Measurements from ENCODE around the gene FAF1. TPM values are rescaled to one million over a fixed set of nuclear protein-coding genes. Genes with fewer than 3 reads are reported as not detected.

Gene FAF1
- total RNA-seq, 1 experiment from 2014 or later = 73.2 TPM

DNA sequence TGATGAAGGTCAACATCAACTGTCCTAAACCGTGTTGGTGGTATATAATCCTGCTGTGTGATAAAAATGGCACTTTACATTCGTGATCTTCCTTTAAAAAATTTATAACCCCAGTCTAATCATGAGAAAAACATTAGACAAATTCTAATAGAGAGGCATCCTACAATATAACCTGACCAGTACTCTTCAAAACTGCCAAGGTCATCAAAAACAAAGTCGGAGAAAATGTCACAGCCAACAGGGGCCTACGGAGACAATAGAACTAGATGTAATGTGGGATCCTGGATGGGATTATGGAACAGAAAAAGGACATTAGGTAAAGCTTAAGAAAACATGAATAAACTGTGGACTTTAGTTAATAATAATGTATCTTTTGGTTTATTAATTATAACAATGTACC is 34.9 kb upstream of the FAF1 start:
- ChIA-PET POLR2A (no interaction called here), CTCF (no interaction called here)
- TF ChIP-seq ATF3 (IDR thresholded peaks at IDR 0.05) (no peak), ZFX (IDR thresholded peaks at IDR 0.05) (no peak), CBX3 (IDR thresholded peaks at IDR 0.05; ENCODE audit: low read depth) (no peak), FOSL1 (IDR thresholded peaks at IDR 0.05; ENCODE audit: low read depth) (no peak), SP1 (IDR thresholded peaks at IDR 0.05; ENCODE audit: low read depth) (no peak), EZH2phosphoT487 (IDR thresholded peaks at IDR 0.05; ENCODE audit: borderline replicate concordance) (no peak), CEBPB (IDR thresholded peaks at IDR 0.05; ENCODE audit: low read depth) (no peak), SRF (IDR thresholded peaks at IDR 0.05; ENCODE audit: low read depth) (no peak), YY1 (IDR thresholded peaks at IDR 0.05; ENCODE audit: extremely low read depth, insufficient replicate concordance, low read depth, low read length) (no peak), SIN3A (IDR thresholded peaks at IDR 0.05; ENCODE audit: low read depth) (no peak), JUND (IDR thresholded peaks at IDR 0.05) (no peak), ELF1 (IDR thresholded peaks at IDR 0.05; ENCODE audit: borderline replicate concordance, low read depth) (no peak), POLR2AphosphoS5 (IDR thresholded peaks at IDR 0.05; ENCODE audit: low read depth, low read length) (no peak), EZH2 (IDR thresholded peaks at IDR 0.05) (no peak), ZBTB33 (IDR thresholded peaks at IDR 0.05; ENCODE audit: extremely low read depth, insufficient replicate concordance, low read length) (no peak), TCF7L2 (IDR thresholded peaks at IDR 0.05; ENCODE audit: borderline replicate concordance, extremely low read depth, insufficient read depth, insufficient read length) (no peak), EGR1 (IDR thresholded peaks at IDR 0.05; ENCODE audit: low read depth) (no peak)
- TF ChIP-seq, protein P1, sequence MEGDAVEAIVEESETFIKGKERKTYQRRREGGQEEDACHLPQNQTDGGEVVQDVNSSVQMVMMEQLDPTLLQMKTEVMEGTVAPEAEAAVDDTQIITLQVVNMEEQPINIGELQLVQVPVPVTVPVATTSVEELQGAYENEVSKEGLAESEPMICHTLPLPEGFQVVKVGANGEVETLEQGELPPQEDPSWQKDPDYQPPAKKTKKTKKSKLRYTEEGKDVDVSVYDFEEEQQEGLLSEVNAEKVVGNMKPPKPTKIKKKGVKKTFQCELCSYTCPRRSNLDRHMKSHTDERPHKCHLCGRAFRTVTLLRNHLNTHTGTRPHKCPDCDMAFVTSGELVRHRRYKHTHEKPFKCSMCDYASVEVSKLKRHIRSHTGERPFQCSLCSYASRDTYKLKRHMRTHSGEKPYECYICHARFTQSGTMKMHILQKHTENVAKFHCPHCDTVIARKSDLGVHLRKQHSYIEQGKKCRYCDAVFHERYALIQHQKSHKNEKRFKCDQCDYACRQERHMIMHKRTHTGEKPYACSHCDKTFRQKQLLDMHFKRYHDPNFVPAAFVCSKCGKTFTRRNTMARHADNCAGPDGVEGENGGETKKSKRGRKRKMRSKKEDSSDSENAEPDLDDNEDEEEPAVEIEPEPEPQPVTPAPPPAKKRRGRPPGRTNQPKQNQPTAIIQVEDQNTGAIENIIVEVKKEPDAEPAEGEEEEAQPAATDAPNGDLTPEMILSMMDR (IDR thresholded peaks at IDR 0.05 in 2 of 3, conservative IDR thresholded peaks at IDR 0.05 in 1 of 3; ENCODE audit: borderline replicate concordance in 1 of 3, insufficient read depth in 1 of 3, low read depth in 2 of 3, low read length in 2 of 3) = no peak
- TF ChIP-seq, protein P2, sequence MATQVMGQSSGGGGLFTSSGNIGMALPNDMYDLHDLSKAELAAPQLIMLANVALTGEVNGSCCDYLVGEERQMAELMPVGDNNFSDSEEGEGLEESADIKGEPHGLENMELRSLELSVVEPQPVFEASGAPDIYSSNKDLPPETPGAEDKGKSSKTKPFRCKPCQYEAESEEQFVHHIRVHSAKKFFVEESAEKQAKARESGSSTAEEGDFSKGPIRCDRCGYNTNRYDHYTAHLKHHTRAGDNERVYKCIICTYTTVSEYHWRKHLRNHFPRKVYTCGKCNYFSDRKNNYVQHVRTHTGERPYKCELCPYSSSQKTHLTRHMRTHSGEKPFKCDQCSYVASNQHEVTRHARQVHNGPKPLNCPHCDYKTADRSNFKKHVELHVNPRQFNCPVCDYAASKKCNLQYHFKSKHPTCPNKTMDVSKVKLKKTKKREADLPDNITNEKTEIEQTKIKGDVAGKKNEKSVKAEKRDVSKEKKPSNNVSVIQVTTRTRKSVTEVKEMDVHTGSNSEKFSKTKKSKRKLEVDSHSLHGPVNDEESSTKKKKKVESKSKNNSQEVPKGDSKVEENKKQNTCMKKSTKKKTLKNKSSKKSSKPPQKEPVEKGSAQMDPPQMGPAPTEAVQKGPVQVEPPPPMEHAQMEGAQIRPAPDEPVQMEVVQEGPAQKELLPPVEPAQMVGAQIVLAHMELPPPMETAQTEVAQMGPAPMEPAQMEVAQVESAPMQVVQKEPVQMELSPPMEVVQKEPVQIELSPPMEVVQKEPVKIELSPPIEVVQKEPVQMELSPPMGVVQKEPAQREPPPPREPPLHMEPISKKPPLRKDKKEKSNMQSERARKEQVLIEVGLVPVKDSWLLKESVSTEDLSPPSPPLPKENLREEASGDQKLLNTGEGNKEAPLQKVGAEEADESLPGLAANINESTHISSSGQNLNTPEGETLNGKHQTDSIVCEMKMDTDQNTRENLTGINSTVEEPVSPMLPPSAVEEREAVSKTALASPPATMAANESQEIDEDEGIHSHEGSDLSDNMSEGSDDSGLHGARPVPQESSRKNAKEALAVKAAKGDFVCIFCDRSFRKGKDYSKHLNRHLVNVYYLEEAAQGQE (IDR thresholded peaks at IDR 0.05; ENCODE audit: low read depth) = no peak

More for the DNA sequence above, 34.9 kb upstream of the FAF1 start:
- H3K27me3 ChIP-seq (ENCODE audit: insufficient read depth, low read length) = no peaks in the 10 kb centered on the region
- no peaks in the 10 kb centered on the region for H3K4me1 ChIP-seq (ENCODE audit: control insufficient read depth in 1 of 2, insufficient read depth in 2 of 2, low read length in 2 of 2)
- H3K9ac ChIP-seq (ENCODE audit: low read length) = no peak overlapping the region
- H3K4me3 ChIP-seq (replicated peaks in 1 of 2; ENCODE audit: low read depth in 1 of 2, low read length in 2 of 2) = no peak overlapping the region
- BruUV-seq (replicated peaks) = no TSS peak
- no peaks in the 10 kb centered on the region for H3K9me2 ChIP-seq (ENCODE audit: insufficient read depth)
- H2AFZ ChIP-seq (ENCODE audit: low read depth, low read length, poor library complexity, severe bottlenecking) = no peak overlapping the region
- H4K20me1 ChIP-seq (ENCODE audit: insufficient read depth) = no peaks in the 10 kb centered on the region
- intact Hi-C loops (cut with micrococcal nuclease) = no loop called here
- no peaks in the 10 kb centered on the region for H3K36me3 ChIP-seq (ENCODE audit: control insufficient read depth in 1 of 2, insufficient read depth in 2 of 2, low read length in 2 of 2)
- DNase-seq (ENCODE audit: low read depth, low spot score) = no peak
- H3K79me2 ChIP-seq (ENCODE audit: insufficient read depth, low read length) = no peaks in the 10 kb centered on the region
- H3K27ac ChIP-seq (ENCODE audit: low read depth, low read length) = no peak overlapping the region
- no peak for ATAC-seq
- no peak overlapping the region for H3K4me2 ChIP-seq (ENCODE audit: low read length)
- H3K9me3 ChIP-seq (ENCODE audit: control insufficient read depth in 1 of 2, insufficient read depth in 1 of 2, low read depth in 1 of 2, low read length in 2 of 2) = no peaks in the 10 kb centered on the region
- RAD21 ChIA-PET (ENCODE audit: low non-redundant PET in 1 of 2, low total read pairs in 2 of 2, uncharacterized antibody in 2 of 2, unreplicated experiment in 2 of 2) = no interaction called here
